ENCODE results near the gene TMEM121B. TPM values are rescaled to one million over a fixed set of nuclear protein-coding genes. Genes with fewer than 3 reads are reported as not detected.

The TMEM121B gene
- total and polyA plus RNA-seq, 7 experiments from 2014 or later = 0.13 to 2.6 (median 0.24) TPM; not detected in 2

DNA sequence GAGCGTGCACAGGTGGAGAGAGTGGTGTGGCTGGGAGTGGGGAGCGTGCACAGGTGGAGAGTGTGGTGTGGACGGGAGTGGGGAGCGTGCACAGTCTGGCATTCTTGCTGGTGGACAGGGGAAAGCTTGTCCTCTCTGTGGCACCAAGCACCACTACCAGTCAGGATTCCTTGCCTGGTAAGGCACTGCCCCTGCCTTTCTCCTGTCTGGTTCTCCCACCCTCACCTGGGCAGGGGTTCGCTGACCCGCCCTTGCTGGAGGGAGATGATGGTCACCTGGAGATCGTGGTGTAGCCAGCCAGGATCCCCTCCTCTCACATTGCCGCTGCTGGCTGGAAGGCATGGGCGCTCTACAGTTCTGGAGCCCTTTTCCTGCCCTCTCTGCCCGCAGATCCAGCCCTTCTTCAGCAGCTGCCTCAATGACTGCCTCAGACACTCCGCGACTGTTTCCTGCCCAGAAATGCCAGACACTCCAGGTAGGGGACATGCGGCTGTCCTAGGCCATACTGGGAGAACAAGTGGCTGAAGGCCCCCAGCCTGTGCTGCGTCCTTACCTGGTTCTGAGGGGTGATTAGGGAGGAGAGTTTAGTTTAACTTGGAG is 16.7 kb downstream of the TMEM121B start:
- Mint-ChIP-seq H3K9me3 (no peaks in the 10 kb centered on the region), H3K4me1 (peaks cover 45 to 86% (median 70%) of the 10 kb centered on the region in 7 donors), H3K27ac (peak overlapping the region in 8 of 9 donors; percentile 36 to 94 (median 78)), H3K27me3 (no peaks in the 10 kb centered on the region), H3K4me3 (peak overlapping the region in 2 of 10 donors; percentile 38 to 87), H3K36me3 (peaks cover 13 to 60% (median 36%) of the 10 kb centered on the region in 5 donors)
- H3K4me3 ChIP-seq (ENCODE audit: low read length) = no peak overlapping the region
- intact Hi-C loops (cut with micrococcal nuclease) = no loop called here
- H3K27ac ChIP-seq (ENCODE audit: low read depth, low read length) = no peak overlapping the region
- no peaks in the 10 kb centered on the region for H3K27me3 ChIP-seq (ENCODE audit: control insufficient read depth in 2 of 2, insufficient read depth in 2 of 2, low read length in 2 of 2)
- ChIA-PET CTCF (no interaction called here), POLR2A (interaction anchor here (0.7 to 16.1 kb wide), 3 partner anchors 14 to 27 kb away, joined by 3 to 114 read pairs (median 4); no protein-coding TSS in a partner anchor)
- H3K36me3 ChIP-seq (ENCODE audit: control insufficient read depth in 2 of 3, insufficient read depth in 3 of 3, low read length in 3 of 3) = peaks cover 26 to 91% (median 28%) of the 10 kb centered on the region in 3 experiments
- DNase-seq (no peak), ATAC-seq (no peak)
- H3K9me3 ChIP-seq (ENCODE audit: control insufficient read depth in 2 of 3, low read length in 3 of 3) = no peaks in the 10 kb centered on the region
- H3K4me1 ChIP-seq (ENCODE audit: control insufficient read depth in 2 of 2, insufficient read depth in 2 of 2, low read length in 2 of 2) = peaks cover 8 to 71% of the 10 kb centered on the region in 2 donors

DNA sequence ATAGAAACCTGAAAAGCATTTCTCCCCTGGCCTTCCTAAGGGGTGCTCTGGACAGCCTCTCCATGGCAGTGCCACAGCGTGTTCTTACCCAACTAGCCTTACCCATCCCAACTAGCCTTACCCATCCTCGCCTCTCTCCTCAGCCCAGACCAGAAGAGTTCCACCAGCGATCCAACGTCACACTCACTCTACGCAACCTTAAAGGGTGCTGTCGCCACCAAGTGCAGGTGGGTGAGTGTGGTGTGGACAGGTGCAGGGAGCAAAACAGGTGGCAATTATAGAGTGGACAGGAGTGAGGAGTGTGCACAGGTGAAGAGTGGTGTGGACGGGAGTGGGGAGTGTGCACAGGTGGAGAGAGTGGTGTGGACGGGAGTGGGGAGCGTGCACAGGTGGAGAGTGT is 17.8 kb downstream of the TMEM121B start:
- no peak overlapping the region for H3K4me3 ChIP-seq (ENCODE audit: low read length)
- no peaks in the 10 kb centered on the region for H3K9me3 ChIP-seq (ENCODE audit: control insufficient read depth in 2 of 3, low read length in 3 of 3)
- Mint-ChIP-seq H3K27me3 (no peaks in the 10 kb centered on the region), H3K27ac (peak overlapping the region in 8 of 9 donors; percentile 41 to 94 (median 65)), H3K4me1 (peaks cover 56 to 94% (median 81%) of the 10 kb centered on the region in 7 donors), H3K9me3 (no peaks in the 10 kb centered on the region), H3K36me3 (peaks cover 13 to 71% (median 47%) of the 10 kb centered on the region in 5 donors), H3K4me3 (peak overlapping the region in 4 of 10 donors; percentile 10 to 39 (median 34))
- no peaks in the 10 kb centered on the region for H3K27me3 ChIP-seq (ENCODE audit: control insufficient read depth in 2 of 2, insufficient read depth in 2 of 2, low read length in 2 of 2)
- H3K36me3 ChIP-seq (ENCODE audit: control insufficient read depth in 2 of 3, insufficient read depth in 3 of 3, low read length in 3 of 3) = peaks cover 28 to 84% (median 29%) of the 10 kb centered on the region in 3 experiments
- H3K4me1 ChIP-seq (ENCODE audit: control insufficient read depth in 2 of 2, insufficient read depth in 2 of 2, low read length in 2 of 2) = peaks cover 19 to 82% of the 10 kb centered on the region in 2 donors
- ATAC-seq (no peak), DNase-seq (no peak)
- ChIA-PET POLR2A (no interaction called here), CTCF (no interaction called here)
- intact Hi-C loops (cut with micrococcal nuclease) = no loop called here
- no peak overlapping the region for H3K27ac ChIP-seq (ENCODE audit: low read depth, low read length)

DNA sequence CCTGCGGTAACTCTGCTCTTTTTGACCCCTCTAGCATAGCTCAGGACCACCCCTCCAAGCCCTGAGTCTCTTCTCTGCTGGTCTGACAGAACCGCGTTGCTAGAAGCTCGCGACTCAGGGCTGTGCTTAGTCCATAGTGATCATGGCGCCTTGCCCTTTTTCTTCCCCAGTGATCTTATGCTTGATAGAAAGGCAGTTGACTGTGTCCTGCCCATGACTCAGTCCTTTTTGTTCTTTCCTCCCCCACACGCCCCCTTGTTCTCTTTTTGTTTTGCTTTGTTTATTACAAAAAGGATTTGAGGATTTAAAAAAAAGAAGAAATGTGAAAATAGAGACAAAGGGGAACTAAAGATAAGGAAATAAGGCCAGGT is 18.9 kb downstream of the TMEM121B start:
- intact Hi-C loops (cut with micrococcal nuclease) = no loop called here
- H3K27ac Mint-ChIP-seq = peak overlapping the region in 8 of 9 donors; percentile 43 to 96 (median 82)
- Histone ChIP-seq H3K36me3 (ENCODE audit: control insufficient read depth in 2 of 3, insufficient read depth in 3 of 3, low read length in 3 of 3) (peaks cover 28 to 81% (median 33%) of the 10 kb centered on the region in 3 experiments), H3K4me1 (ENCODE audit: control insufficient read depth in 2 of 2, insufficient read depth in 2 of 2, low read length in 2 of 2) (peaks cover 29 to 87% of the 10 kb centered on the region in 2 donors), H3K27me3 (ENCODE audit: control insufficient read depth in 2 of 2, insufficient read depth in 2 of 2, low read length in 2 of 2) (no peaks in the 10 kb centered on the region), H3K27ac (ENCODE audit: low read depth, low read length) (no peak overlapping the region), H3K9me3 (ENCODE audit: control insufficient read depth in 2 of 3, low read length in 3 of 3) (no peaks in the 10 kb centered on the region), H3K4me3 (ENCODE audit: low read length) (no peak overlapping the region)
- CTCF ChIA-PET = interaction anchor here (0.7 kb wide), 1 partner anchor 70 kb away, joined by 3 read pairs; no protein-coding TSS in a partner anchor
- peaks cover 59 to 95% (median 85%) of the 10 kb centered on the region in 7 donors for H3K4me1 Mint-ChIP-seq
- POLR2A ChIA-PET = interaction anchor here (0.6 to 1.8 kb wide), 4 partner anchors 14 to 18 kb away, joined by 3 to 4 read pairs (median 3); no protein-coding TSS in a partner anchor
- H3K4me3 Mint-ChIP-seq = peak overlapping the region in 3 of 10 donors; percentile 30 to 83 (median 74)
- ATAC-seq = no peak
- H3K36me3 Mint-ChIP-seq = peaks cover 13 to 73% (median 48%) of the 10 kb centered on the region in 5 donors
- H3K9me3 Mint-ChIP-seq = no peaks in the 10 kb centered on the region
- H3K27me3 Mint-ChIP-seq = no peaks in the 10 kb centered on the region
- no peak for DNase-seq

DNA sequence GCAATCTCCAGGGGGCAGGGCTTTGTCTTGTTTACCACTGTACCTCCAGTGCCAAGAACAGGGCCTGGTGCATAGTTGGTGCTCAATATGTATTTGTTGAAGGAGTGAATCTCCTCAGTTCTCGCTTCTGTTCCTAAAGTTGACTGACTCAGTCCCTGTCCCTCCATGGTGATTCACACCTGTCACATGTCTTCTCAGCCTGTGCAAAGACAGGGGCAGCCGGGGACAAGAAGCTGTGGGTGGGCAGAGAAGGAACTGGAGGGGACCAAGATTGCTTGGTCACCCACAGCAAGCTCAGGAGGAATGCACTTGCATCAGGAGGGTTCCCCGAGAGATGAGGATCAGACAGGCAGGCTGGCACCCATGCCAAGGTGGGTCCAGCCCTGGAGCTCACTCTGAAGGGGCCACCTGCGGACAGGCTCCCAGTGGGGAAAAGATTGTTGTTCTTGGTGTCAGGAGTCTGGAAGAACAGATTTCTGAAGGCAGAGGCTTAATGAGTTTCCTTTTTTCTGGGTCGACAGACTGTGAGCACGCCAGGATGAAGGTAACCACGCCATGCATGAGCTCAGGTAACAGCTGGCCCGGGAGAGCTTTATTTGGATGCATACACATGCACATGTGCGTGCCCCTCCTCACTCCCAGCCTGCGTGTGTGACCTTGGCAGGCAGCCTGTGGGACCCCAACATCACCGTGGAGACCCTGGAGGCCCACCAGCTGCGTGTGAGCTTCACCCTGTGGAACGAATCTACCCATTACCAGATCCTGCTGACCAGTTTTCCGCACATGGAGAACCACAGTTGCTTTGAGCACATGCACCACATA is 19.5 kb downstream of the TMEM121B start:
- no peak for DNase-seq
- Histone ChIP-seq H3K27me3 (ENCODE audit: control insufficient read depth in 2 of 2, insufficient read depth in 2 of 2, low read length in 2 of 2) (no peaks in the 10 kb centered on the region), H3K4me1 (ENCODE audit: control insufficient read depth in 2 of 2, insufficient read depth in 2 of 2, low read length in 2 of 2) (peaks cover 27 to 87% of the 10 kb centered on the region in 2 donors), H3K36me3 (ENCODE audit: control insufficient read depth in 2 of 3, insufficient read depth in 3 of 3, low read length in 3 of 3) (peaks cover 28 to 80% (median 33%) of the 10 kb centered on the region in 3 experiments), H3K27ac (ENCODE audit: low read depth, low read length) (no peak overlapping the region), H3K9me3 (ENCODE audit: control insufficient read depth in 2 of 3, low read length in 3 of 3) (no peaks in the 10 kb centered on the region), H3K4me3 (ENCODE audit: low read length) (no peak overlapping the region)
- H3K36me3 Mint-ChIP-seq = peaks cover 13 to 70% (median 44%) of the 10 kb centered on the region in 5 donors
- ChIA-PET CTCF (interaction anchor here (0.7 kb wide), 1 partner anchor 71 kb away, joined by 3 read pairs; no protein-coding TSS in a partner anchor), POLR2A (interaction anchor here (0.6 to 1.8 kb wide), 5 partner anchors 13 to 17 kb away, joined by 3 to 5 read pairs (median 3); no protein-coding TSS in a partner anchor)
- no peaks in the 10 kb centered on the region for H3K9me3 Mint-ChIP-seq
- ATAC-seq = no peak
- peaks cover 59 to 95% (median 85%) of the 10 kb centered on the region in 7 donors for H3K4me1 Mint-ChIP-seq
- H3K27ac Mint-ChIP-seq = peak overlapping the region in 8 of 9 donors; percentile 24 to 96 (median 82)
- intact Hi-C loops (cut with micrococcal nuclease) = no loop called here
- H3K27me3 Mint-ChIP-seq = no peaks in the 10 kb centered on the region
- H3K4me3 Mint-ChIP-seq = peak overlapping the region in 8 of 10 donors; percentile 30 to 83 (median 52)

DNA sequence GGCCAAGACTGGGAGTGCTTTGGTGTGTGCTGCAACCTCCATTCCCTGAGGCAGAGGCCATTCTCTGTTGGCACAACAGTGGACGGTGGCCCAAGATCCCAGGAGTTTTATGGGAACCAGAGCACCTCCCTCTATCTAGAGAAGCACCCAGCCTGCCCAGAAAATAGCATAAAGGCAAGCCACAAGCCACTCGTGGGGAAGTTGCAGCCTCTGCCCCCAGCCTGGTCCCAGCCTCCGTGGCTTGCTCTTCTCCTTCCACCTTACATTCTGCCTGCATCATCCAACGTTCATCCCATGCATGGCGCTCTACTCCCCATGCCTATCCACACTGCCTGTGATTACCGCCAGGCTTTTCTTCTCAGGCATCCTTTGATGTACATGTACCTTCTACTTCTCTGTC is 20.5 kb downstream of the TMEM121B start:
- CTCF ChIA-PET = no interaction called here
- no peak overlapping the region for H3K27ac ChIP-seq (ENCODE audit: low read depth, low read length)
- Mint-ChIP-seq H3K27me3 (no peaks in the 10 kb centered on the region), H3K36me3 (peaks cover 13 to 69% (median 44%) of the 10 kb centered on the region in 5 donors), H3K9me3 (no peaks in the 10 kb centered on the region), H3K4me1 (peaks cover 59 to 93% (median 82%) of the 10 kb centered on the region in 7 donors), H3K4me3 (peak overlapping the region; percentile 39 to 83 (median 64)), H3K27ac (peak overlapping the region; percentile 24 to 96 (median 86))
- intact Hi-C loops (cut with micrococcal nuclease) = no loop called here
- POLR2A ChIA-PET = interaction anchor here (1.1 to 1.4 kb wide), 2 partner anchors 12 to 18 kb away, joined by 3 to 5 read pairs; no protein-coding TSS in a partner anchor
- H3K9me3 ChIP-seq (ENCODE audit: control insufficient read depth in 2 of 3, low read length in 3 of 3) = no peaks in the 10 kb centered on the region
- no peaks in the 10 kb centered on the region for H3K27me3 ChIP-seq (ENCODE audit: control insufficient read depth in 2 of 2, insufficient read depth in 2 of 2, low read length in 2 of 2)
- ATAC-seq (no peak), DNase-seq (no peak)
- H3K36me3 ChIP-seq (ENCODE audit: control insufficient read depth in 2 of 3, insufficient read depth in 3 of 3, low read length in 3 of 3) = peaks cover 28 to 72% (median 29%) of the 10 kb centered on the region in 3 experiments
- no peak overlapping the region for H3K4me3 ChIP-seq (ENCODE audit: low read length)
- peaks cover 27 to 85% of the 10 kb centered on the region in 2 donors for H3K4me1 ChIP-seq (ENCODE audit: control insufficient read depth in 2 of 2, insufficient read depth in 2 of 2, low read length in 2 of 2)

DNA sequence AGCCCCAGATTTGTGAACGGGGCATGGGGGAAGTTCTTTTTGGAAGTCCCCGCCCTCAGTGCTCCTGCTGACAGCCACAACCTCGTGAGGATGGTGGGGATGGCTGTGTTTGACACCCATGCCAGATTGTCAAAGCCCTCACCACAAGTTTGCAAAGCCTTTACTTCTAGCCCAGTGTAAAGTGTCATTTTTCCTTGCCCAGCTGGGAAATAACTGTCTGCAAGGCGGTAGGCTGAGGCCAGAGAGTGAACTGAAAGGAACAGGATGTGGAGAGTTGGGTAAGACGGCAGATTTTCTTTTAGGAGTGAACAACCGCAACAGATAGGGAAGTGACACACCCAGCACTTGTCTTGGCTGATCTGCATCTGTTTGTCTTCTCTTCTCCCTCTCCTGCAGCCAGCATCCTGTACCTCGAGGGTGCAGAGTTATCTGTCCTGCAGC is 22.8 kb downstream of the TMEM121B start:
- peak; percentile 79 for ATAC-seq
- peaks cover 13 to 67% (median 39%) of the 10 kb centered on the region in 5 donors for H3K36me3 Mint-ChIP-seq
- CTCF ChIA-PET = interaction anchor here (0.9 to 1.8 kb wide), 3 partner anchors 11 to 73 kb away, joined by 5 to 10 read pairs (median 9); no protein-coding TSS in a partner anchor
- H3K4me3 Mint-ChIP-seq = peak overlapping the region; percentile 67 to 87 (median 79)
- peak in 7 of 9 donors; percentile 20 to 61 (median 56) for DNase-seq
- POLR2A ChIA-PET = interaction anchor here (0.5 to 4.9 kb wide), 7 partner anchors 11 to 110 kb away, joined by 3 to 63 read pairs (median 3); no protein-coding TSS in a partner anchor
- intact Hi-C loops (cut with micrococcal nuclease) = loop anchor here (1.0 kb wide), 2 partner anchors 8 to 11 kb away; no protein-coding TSS in a partner anchor
- peaks cover 26 to 59% (median 29%) of the 10 kb centered on the region in 3 experiments for H3K36me3 ChIP-seq (ENCODE audit: control insufficient read depth in 2 of 3, insufficient read depth in 3 of 3, low read length in 3 of 3)
- no peaks in the 10 kb centered on the region for H3K27me3 ChIP-seq (ENCODE audit: control insufficient read depth in 2 of 2, insufficient read depth in 2 of 2, low read length in 2 of 2)
- H3K27ac ChIP-seq (ENCODE audit: low read depth, low read length) = peak overlapping the region; percentile 48
- H3K9me3 ChIP-seq (ENCODE audit: control insufficient read depth in 2 of 3, low read length in 3 of 3) = no peaks in the 10 kb centered on the region
- H3K4me3 ChIP-seq (ENCODE audit: low read length) = peak overlapping the region; percentile 21
- no peaks in the 10 kb centered on the region for H3K27me3 Mint-ChIP-seq
- no peaks in the 10 kb centered on the region for H3K9me3 Mint-ChIP-seq
- H3K4me1 Mint-ChIP-seq = peaks cover 73 to 98% (median 91%) of the 10 kb centered on the region in 7 donors
- H3K27ac Mint-ChIP-seq = peak overlapping the region; percentile 78 to 96 (median 90)
- H3K4me1 ChIP-seq (ENCODE audit: control insufficient read depth in 2 of 2, insufficient read depth in 2 of 2, low read length in 2 of 2) = peaks cover 27 to 80% of the 10 kb centered on the region in 2 donors
